ENCODE data around the gene CPB2. TPM values are rescaled to one million over a fixed set of nuclear protein-coding genes. Genes with fewer than 3 reads are reported as not detected.

Gene CPB2
- total and polyA plus RNA-seq, 2 of the 8 experiments (the other 6 are each of a cell fraction or from before 2014, with no cell fraction given) = not detected

DNA sequence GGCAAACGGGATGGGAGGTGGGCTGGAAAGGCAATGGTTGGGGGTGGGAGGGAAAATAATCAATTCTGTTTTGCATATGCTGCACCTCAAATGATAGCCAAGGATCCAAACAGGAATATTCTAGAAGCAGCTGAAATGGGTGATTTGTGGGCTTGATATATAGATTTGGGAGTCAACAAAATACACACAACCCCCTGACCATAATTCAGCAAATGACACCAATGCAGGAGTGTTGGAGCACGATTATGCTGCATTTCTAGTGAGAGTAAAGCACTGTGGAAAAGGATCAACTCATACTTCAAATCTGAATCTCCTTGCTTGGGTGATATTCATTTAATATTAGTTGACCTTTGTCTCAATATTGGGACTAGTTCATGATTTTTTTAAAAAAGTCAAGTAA, 41.1 kb upstream of the CPB2 start:
- no peaks in the 10 kb centered on the region for H3K23me2 ChIP-seq (ENCODE audit: low read depth, low read length)
- H3K4ac ChIP-seq (replicated peaks; ENCODE audit: insufficient read length, low read depth, low read length) = no peak overlapping the region
- CTCF ChIA-PET (ENCODE audit: partially characterized antibody) = interaction anchor here (1.1 to 1.3 kb wide), 2 partner anchors 14 to 175 kb away, joined by 3 to 4 read pairs; no protein-coding TSS in a partner anchor
- no peaks in the 10 kb centered on the region for H3K36me3 ChIP-seq (ENCODE audit: control insufficient read depth in 2 of 4, insufficient read depth in 4 of 4, low read length in 3 of 4)
- H2AK5ac ChIP-seq (ENCODE audit: low read depth, low read length) = no peak overlapping the region
- POLR2A ChIA-PET (ENCODE audit: partially characterized antibody) = no interaction called here
- no peak overlapping the region for H4K91ac ChIP-seq (replicated peaks; ENCODE audit: insufficient read length, low read length)
- no peak overlapping the region for H3K4me2 ChIP-seq (ENCODE audit: insufficient read depth in 1 of 2, low read depth in 2 of 2, low read length in 2 of 2)
- DNase-seq (ENCODE audit: low read depth in 1 of 2, low spot score in 2 of 2) (no peak), FAIRE-seq (no peak)
- TF ChIP-seq, protein P1, sequence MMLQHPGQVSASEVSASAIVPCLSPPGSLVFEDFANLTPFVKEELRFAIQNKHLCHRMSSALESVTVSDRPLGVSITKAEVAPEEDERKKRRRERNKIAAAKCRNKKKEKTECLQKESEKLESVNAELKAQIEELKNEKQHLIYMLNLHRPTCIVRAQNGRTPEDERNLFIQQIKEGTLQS (IDR thresholded peaks at IDR 0.05; ENCODE audit: insufficient read depth, low read depth, low read length) = no peak
- no peak for TF ChIP-seq RBBP5 (IDR thresholded peaks at IDR 0.05; ENCODE audit: borderline replicate concordance, low read depth, low read length)
- no peak for TF ChIP-seq JUN (IDR thresholded peaks at IDR 0.05; ENCODE audit: low read depth, low read length)
- TF ChIP-seq RFX5 (IDR thresholded peaks at IDR 0.05; ENCODE audit: borderline replicate concordance, low read depth, low read length) = no peak
- TF ChIP-seq, protein P2, sequence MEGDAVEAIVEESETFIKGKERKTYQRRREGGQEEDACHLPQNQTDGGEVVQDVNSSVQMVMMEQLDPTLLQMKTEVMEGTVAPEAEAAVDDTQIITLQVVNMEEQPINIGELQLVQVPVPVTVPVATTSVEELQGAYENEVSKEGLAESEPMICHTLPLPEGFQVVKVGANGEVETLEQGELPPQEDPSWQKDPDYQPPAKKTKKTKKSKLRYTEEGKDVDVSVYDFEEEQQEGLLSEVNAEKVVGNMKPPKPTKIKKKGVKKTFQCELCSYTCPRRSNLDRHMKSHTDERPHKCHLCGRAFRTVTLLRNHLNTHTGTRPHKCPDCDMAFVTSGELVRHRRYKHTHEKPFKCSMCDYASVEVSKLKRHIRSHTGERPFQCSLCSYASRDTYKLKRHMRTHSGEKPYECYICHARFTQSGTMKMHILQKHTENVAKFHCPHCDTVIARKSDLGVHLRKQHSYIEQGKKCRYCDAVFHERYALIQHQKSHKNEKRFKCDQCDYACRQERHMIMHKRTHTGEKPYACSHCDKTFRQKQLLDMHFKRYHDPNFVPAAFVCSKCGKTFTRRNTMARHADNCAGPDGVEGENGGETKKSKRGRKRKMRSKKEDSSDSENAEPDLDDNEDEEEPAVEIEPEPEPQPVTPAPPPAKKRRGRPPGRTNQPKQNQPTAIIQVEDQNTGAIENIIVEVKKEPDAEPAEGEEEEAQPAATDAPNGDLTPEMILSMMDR (IDR thresholded peaks at IDR 0.05; ENCODE audit: control extremely low read depth in 1 of 3, insufficient read depth in 1 of 3, low read depth in 1 of 3, low read length in 3 of 3) = no peak
- no peak for TF ChIP-seq SP2 (IDR thresholded peaks at IDR 0.05; ENCODE audit: low read length)
- no peak for TF ChIP-seq TBP (IDR thresholded peaks at IDR 0.05; ENCODE audit: low read depth, low read length)
- TF ChIP-seq MAFK (IDR thresholded peaks at IDR 0.05; ENCODE audit: low read depth, low read length) = no peak
- no peak overlapping the region for H3K56ac ChIP-seq (replicated peaks; ENCODE audit: insufficient read length, low read depth, low read length)
- no peak overlapping the region for H3K4me3 ChIP-seq (ENCODE audit: extremely low read depth in 1 of 4, insufficient read depth in 2 of 4, low read depth in 3 of 4, low read length in 4 of 4)
- no peak overlapping the region for H2BK120ac ChIP-seq (replicated peaks; ENCODE audit: low read depth, low read length)
- H3K18ac ChIP-seq (ENCODE audit: extremely low read depth, low read length) = no peak overlapping the region
- H3K27me3 ChIP-seq (replicated peaks in 1 of 4; ENCODE audit: control insufficient read depth in 3 of 4, extremely low read depth in 1 of 4, insufficient read depth in 3 of 4, low read length in 3 of 4) = no peaks in the 10 kb centered on the region
- no peak overlapping the region for H2BK15ac ChIP-seq (ENCODE audit: low read length)
- no peaks in the 10 kb centered on the region; a peak in 1 of 7 replicates for H3K4me1 ChIP-seq (replicated peaks in 1 of 4; ENCODE audit: control insufficient read depth in 3 of 4, insufficient read depth in 4 of 4, low read length in 3 of 4)
- H3K79me1 ChIP-seq (ENCODE audit: low read depth, low read length) = no peaks in the 10 kb centered on the region
- H3K23ac ChIP-seq (ENCODE audit: insufficient read length) = no peak overlapping the region
- WGBS, 2 experiments (ENCODE audit: extremely low coverage in 1 of 2, insufficient coverage in 1 of 2, insufficient read length in 1 of 2, insufficient replicate concordance in 2 of 2, low coverage in 1 of 2, low lambda C conversion rate in 2 of 2, missing lambda C conversion rate in 1 of 2) = 96% methylated on average over 1 of the region's 2 CpGs; no CpG with 5 or more reads in 1 of the 2 experiments
- H3K79me2 ChIP-seq (ENCODE audit: control insufficient read depth in 1 of 2, insufficient read depth in 2 of 2, low read length in 2 of 2) = no peaks in the 10 kb centered on the region
- H2BK5ac ChIP-seq (ENCODE audit: low read depth, low read length) = no peak overlapping the region
- H2AFZ ChIP-seq (ENCODE audit: low read length) = no peak overlapping the region
- no peak overlapping the region for H4K8ac ChIP-seq (ENCODE audit: extremely low read depth, insufficient read depth, low read length)
- no peak overlapping the region for H2BK12ac ChIP-seq (ENCODE audit: low read depth, low read length)
- H4K20me1 ChIP-seq (replicated peaks in 1 of 2; ENCODE audit: control insufficient read depth in 1 of 2, insufficient read depth in 2 of 2, low read length in 2 of 2) = peaks cover 0 to 2% of the 10 kb centered on the region in 2 experiments
- H3K9me3 ChIP-seq (ENCODE audit: insufficient read depth in 2 of 2, low read depth in 1 of 2, low read length in 1 of 2) = no peaks in the 10 kb centered on the region
- no peak overlapping the region for H4K5ac ChIP-seq (ENCODE audit: insufficient read length, low read depth, low read length)
- no peak overlapping the region for H3K9ac ChIP-seq (replicated peaks in 1 of 4; ENCODE audit: extremely low read depth in 1 of 4, low read depth in 3 of 4, low read length in 3 of 4)
- no peak overlapping the region for H3K14ac ChIP-seq (ENCODE audit: insufficient read length)
- H3K27ac ChIP-seq (ENCODE audit: low read depth, low read length) = no peak overlapping the region
- H2BK20ac ChIP-seq (ENCODE audit: low read length) = no peak overlapping the region

All from H1 (cell line).